ENCODE results near the gene FARS2.

FARS2 gene

GRCh38 chr6:5670381-5670780 lies 409.1 kb downstream of the FARS2 start:
- no peak for DNase-seq (ENCODE audit: insufficient read length)
- FAIRE-seq = no peak
- TF ChIP-seq TAF1 (IDR thresholded peaks at IDR 0.05; ENCODE audit: borderline replicate concordance, low read depth, low read length) (no peak), POLR2AphosphoS5 (IDR thresholded peaks at IDR 0.05; ENCODE audit: low read depth, low read length) (no peak), POLR2A (IDR thresholded peaks at IDR 0.05; ENCODE audit: low read depth, low read length) (no peak)

- DNase-seq (ENCODE audit: insufficient read length) (no peak), FAIRE-seq (no peak)
- no peak for TF ChIP-seq TAF1 (IDR thresholded peaks at IDR 0.05; ENCODE audit: borderline replicate concordance, low read depth, low read length)
- no peak for TF ChIP-seq POLR2AphosphoS5 (IDR thresholded peaks at IDR 0.05; ENCODE audit: low read depth, low read length)
- TF ChIP-seq POLR2A (IDR thresholded peaks at IDR 0.05; ENCODE audit: low read depth, low read length) = no peak
Measured at GRCh38 chr6:5670811-5671561, 409.7 kb downstream of the FARS2 start.

- DNase-seq (ENCODE audit: insufficient read length) (no peak), FAIRE-seq (no peak)
- no peak for TF ChIP-seq POLR2AphosphoS5 (IDR thresholded peaks at IDR 0.05; ENCODE audit: low read depth, low read length)
- no peak for TF ChIP-seq TAF1 (IDR thresholded peaks at IDR 0.05; ENCODE audit: borderline replicate concordance, low read depth, low read length)
- no peak for TF ChIP-seq POLR2A (IDR thresholded peaks at IDR 0.05; ENCODE audit: low read depth, low read length)
Measured at GRCh38 chr6:5671601-5672559, 410.6 kb downstream of the FARS2 start.

DNA sequence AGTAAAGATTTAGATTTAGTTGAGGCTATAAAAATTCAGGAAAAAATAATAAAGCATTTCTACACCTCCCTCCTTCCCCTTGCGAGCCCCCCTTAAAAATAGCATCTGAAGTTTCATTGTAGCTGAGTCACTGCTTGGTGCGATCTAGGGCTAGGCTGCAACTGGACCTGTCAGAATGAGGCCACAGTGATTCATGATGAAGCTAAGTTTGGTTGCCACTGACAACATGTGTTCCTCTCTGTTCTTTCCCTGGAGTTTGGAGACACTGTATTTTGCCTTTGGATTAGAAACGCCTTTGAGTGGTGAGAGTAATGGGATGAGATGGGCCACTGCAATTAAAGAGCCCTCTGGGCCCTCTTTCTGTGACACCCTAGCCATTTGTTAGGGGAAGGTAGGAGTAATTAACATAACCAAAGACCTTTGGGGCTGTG lies 411.3 kb downstream of the FARS2 start:
- DNase-seq (ENCODE audit: insufficient read length) (no peak), FAIRE-seq (no peak)
- TF ChIP-seq POLR2A (IDR thresholded peaks at IDR 0.05; ENCODE audit: low read depth, low read length) = no peak
- no peak for TF ChIP-seq POLR2AphosphoS5 (IDR thresholded peaks at IDR 0.05; ENCODE audit: low read depth, low read length)
- TF ChIP-seq TAF1 (IDR thresholded peaks at IDR 0.05; ENCODE audit: borderline replicate concordance, low read depth, low read length) = no peak

DNA sequence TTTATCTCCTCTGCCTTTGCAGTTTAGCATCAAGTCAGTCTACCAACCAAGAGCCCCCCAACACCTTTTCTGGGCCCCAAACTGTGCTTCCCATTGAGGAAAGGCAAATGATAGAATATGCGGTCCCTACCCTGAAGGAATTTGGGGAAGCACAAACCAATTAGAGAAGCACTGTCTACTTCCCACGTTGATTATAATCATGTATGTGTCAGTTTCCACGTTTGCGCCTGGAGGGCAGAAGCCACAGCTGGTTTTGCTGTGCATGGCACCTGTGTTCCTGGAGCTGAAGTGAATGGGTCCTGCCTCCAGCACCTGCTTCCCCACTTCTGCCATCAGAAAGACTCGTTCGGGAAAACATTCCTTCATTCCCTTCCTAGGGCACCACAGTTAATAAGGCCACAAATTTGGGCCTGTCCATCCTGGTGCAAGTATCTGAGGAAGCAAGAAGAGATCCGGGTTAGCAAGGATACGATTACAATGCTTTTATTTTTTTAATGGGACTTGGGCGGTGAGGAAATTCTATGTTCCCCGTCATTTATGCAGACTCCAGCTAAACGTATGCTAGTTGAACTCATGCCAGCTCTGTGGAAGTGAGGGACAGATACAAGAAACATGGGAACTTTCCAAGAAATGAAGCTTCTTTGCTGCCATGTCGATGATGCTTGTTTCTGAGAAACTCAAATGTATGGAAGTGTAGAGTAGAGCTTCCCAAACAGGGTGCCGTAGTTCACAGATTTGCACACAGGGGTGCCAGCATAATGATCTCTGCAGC lies 411.9 kb downstream of the FARS2 start:
- no peak for FAIRE-seq
- DNase-seq (ENCODE audit: insufficient read length) = no peak
- TF ChIP-seq TAF1 (IDR thresholded peaks at IDR 0.05; ENCODE audit: borderline replicate concordance, low read depth, low read length) = no peak
- no peak for TF ChIP-seq POLR2AphosphoS5 (IDR thresholded peaks at IDR 0.05; ENCODE audit: low read depth, low read length)
- TF ChIP-seq POLR2A (IDR thresholded peaks at IDR 0.05; ENCODE audit: low read depth, low read length) = no peak

- TF ChIP-seq POLR2AphosphoS5 (IDR thresholded peaks at IDR 0.05; ENCODE audit: low read depth, low read length) (no peak), POLR2A (IDR thresholded peaks at IDR 0.05; ENCODE audit: low read depth, low read length) (no peak), TAF1 (IDR thresholded peaks at IDR 0.05; ENCODE audit: borderline replicate concordance, low read depth, low read length) (no peak)
- DNase-seq (ENCODE audit: insufficient read length) (no peak), FAIRE-seq (no peak)
Measured at GRCh38 chr6:5674141-5674540, 412.8 kb downstream of the FARS2 start.

GRCh38 chr6:5674721-5675120 lies 413.4 kb downstream of the FARS2 start:
- TF ChIP-seq POLR2A (IDR thresholded peaks at IDR 0.05; ENCODE audit: low read depth, low read length) (no peak), POLR2AphosphoS5 (IDR thresholded peaks at IDR 0.05; ENCODE audit: low read depth, low read length) (no peak), TAF1 (IDR thresholded peaks at IDR 0.05; ENCODE audit: borderline replicate concordance, low read depth, low read length) (no peak)
- FAIRE-seq = no peak
- DNase-seq (ENCODE audit: insufficient read length) = no peak

DNA sequence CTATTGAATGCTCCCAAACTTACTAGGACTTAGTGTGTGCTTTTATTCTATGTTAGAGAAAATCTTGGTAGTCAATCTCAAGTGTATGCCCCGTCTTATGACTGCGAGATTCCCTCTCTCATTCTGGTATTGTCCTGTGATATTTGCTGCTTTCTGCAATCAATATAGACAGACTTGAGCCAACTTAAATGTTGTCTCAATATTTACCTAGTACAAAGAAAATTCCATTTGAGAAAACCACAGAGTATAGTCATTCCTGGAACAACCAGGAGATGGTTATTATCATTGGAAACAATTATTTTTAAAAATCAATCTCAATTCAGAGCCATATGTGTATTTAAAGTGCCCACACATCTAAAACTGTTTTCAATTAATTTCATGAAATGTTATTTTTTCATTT lies 415.4 kb downstream of the FARS2 start:
- DNase-seq (ENCODE audit: insufficient read length) (no peak), FAIRE-seq (no peak)
- no peak for TF ChIP-seq POLR2A (IDR thresholded peaks at IDR 0.05; ENCODE audit: low read depth, low read length)
- no peak for TF ChIP-seq POLR2AphosphoS5 (IDR thresholded peaks at IDR 0.05; ENCODE audit: low read depth, low read length)
- TF ChIP-seq TAF1 (IDR thresholded peaks at IDR 0.05; ENCODE audit: borderline replicate concordance, low read depth, low read length) = no peak

DNA sequence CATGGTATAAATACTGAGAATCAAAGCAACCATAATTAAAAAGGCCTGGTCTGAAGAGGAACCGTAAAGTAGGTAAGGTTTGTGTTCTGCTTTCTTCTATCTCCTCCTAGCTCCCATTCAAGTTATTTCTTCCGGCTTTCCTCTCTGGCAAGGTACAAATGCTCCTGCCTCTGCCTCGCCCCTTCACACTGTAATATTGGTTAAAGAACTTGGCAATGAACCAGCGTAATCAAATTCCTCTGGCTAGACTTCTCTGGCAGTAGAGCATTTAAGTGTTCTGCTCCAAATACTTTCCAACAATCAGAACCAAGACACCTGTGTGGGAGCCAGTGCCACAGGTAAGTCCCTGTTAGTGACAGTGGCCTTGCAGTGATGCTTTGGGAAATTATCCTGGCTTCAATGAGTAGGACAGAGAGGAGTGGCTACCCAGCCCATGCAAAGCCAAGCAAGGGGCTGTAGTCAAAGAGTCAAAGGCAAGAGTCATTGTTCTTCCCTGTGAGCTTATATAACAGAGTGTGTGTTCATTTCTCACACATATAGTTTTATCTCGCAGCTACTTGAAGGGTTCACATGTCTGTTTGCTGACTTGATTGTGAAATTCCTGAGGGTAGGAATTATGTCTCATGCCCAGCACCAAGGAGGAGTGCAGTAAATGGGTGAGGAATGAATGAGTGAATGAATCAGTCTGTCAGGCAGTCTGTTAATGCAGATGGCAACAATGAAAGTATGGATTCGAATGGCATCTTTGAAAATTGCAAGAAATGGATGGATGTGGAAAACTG lies 416.1 kb downstream of the FARS2 start:
- no peak for FAIRE-seq

DNA sequence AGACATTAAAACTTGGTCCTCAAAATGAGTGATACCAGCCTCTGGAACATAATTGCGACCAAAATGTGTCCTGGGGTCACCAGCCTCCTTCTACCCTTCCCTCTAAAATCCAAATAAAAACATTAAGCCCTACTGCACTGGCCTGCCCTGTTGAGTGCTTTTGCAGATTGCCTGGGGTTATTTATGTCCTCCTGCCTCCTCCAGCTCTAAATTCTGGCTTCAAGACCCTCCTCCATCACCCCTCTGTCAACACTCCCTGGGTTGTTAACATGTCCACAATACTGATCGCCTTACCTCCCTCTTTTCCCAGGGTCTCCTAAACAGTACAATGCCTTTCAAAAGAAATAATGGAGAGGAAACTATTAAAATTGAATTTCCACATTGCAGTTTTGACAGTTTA lies 418.0 kb downstream of the FARS2 start:
- DNase-seq (ENCODE audit: insufficient read length) = no peak
- no peak for FAIRE-seq
- TF ChIP-seq POLR2AphosphoS5 (IDR thresholded peaks at IDR 0.05; ENCODE audit: low read depth, low read length) (no peak), TAF1 (IDR thresholded peaks at IDR 0.05; ENCODE audit: borderline replicate concordance, low read depth, low read length) (no peak)

More for the DNA sequence above, 416.1 kb downstream of the FARS2 start:
- no peak for TF ChIP-seq TAF1 (IDR thresholded peaks at IDR 0.05; ENCODE audit: borderline replicate concordance, low read depth, low read length)
- TF ChIP-seq POLR2A (IDR thresholded peaks at IDR 0.05; ENCODE audit: low read depth, low read length) = no peak
- TF ChIP-seq POLR2AphosphoS5 (IDR thresholded peaks at IDR 0.05; ENCODE audit: low read depth, low read length) = no peak
- no peak for DNase-seq (ENCODE audit: insufficient read length)
